HG03571 (cell line): Measurements from ENCODE around the gene SUPT20HL1.
A peak's percentile ranks its signal among the peaks of the same experiment; 100 is the strongest.
"Not testable (repeated sequence)": the region's sequence is repeated elsewhere in the genome, so short reads cannot be mapped to it uniquely, and the experiment has no call there.

Source experiments
- ATAC-seq: cut with Tn5 transposase; IDR thresholded peaks from one replicate; pipeline ENCODE4 v1.9.1; 2021; ENCODE audit not compliant: unreplicated experiment

Gene SUPT20HL1

GRCh38 chrX:24363432-24364181, 3.2 kb downstream of the SUPT20HL1 start:
- not testable (repeated sequence) for ATAC-seq

GRCh38 chrX:24364326-24364725, 3.9 kb downstream of the SUPT20HL1 start:
- no peak for ATAC-seq

- no peak for ATAC-seq
Measured at GRCh38 chrX:24364851-24365538, 4.6 kb downstream of the SUPT20HL1 start.

- not testable (repeated sequence) for ATAC-seq
Measured at GRCh38 chrX:24366762-24367400, 6.4 kb downstream of the SUPT20HL1 start.

- no peak for ATAC-seq
Measured at GRCh38 chrX:24369816-24370215, 9.4 kb downstream of the SUPT20HL1 start.

- peak; percentile 59 for ATAC-seq
Measured at GRCh38 chrX:24371391-24371972, 11.0 kb downstream of the SUPT20HL1 start.

- no peak for ATAC-seq
Measured at GRCh38 chrX:24372021-24372763, 11.8 kb downstream of the SUPT20HL1 start.

GRCh38 chrX:24375600-24376131, 15.2 kb downstream of the SUPT20HL1 start:
- ATAC-seq, result no peak

- no peak for ATAC-seq
Measured at GRCh38 chrX:24376403-24376802, 16.0 kb downstream of the SUPT20HL1 start.

GRCh38 chrX:24377195-24377594, 16.8 kb downstream of the SUPT20HL1 start:
- no peak for ATAC-seq

GRCh38 chrX:24377911-24378468, 17.6 kb downstream of the SUPT20HL1 start:
- ATAC-seq, result no peak

GRCh38 chrX:24378706-24379105, 18.3 kb downstream of the SUPT20HL1 start:
- no peak for ATAC-seq

- ATAC-seq, result no peak
Measured at GRCh38 chrX:24380262-24381187, 20.1 kb downstream of the SUPT20HL1 start.

GRCh38 chrX:24382315-24382714, 21.9 kb downstream of the SUPT20HL1 start:
- ATAC-seq, result not testable (repeated sequence)

- ATAC-seq, result no peak
Measured at GRCh38 chrX:24387724-24388123, 27.3 kb downstream of the SUPT20HL1 start.

GRCh38 chrX:24391389-24391788, 30.9 kb downstream of the SUPT20HL1 start:
- no peak for ATAC-seq

GRCh38 chrX:24391843-24392242, 31.4 kb downstream of the SUPT20HL1 start:
- ATAC-seq, result no peak

GRCh38 chrX:24392709-24393108, 32.3 kb downstream of the SUPT20HL1 start:
- ATAC-seq, result no peak

- ATAC-seq, result no peak
Measured at GRCh38 chrX:24395775-24396174, 35.3 kb downstream of the SUPT20HL1 start.
